ENCODE data around the gene PRDM13.

GRCh38 chr6:99604166-99605073 is 2.2 kb upstream of the PRDM13 start:
- TF ChIP-seq CTCF (IDR thresholded peaks at IDR 0.05; ENCODE audit: low read depth, low read length, missing input control) = no peak
- no peak for TF ChIP-seq JUND (IDR thresholded peaks at IDR 0.05)
- no peak for TF ChIP-seq REST (IDR thresholded peaks at IDR 0.05)
- no peak for TF ChIP-seq RAD21 (IDR thresholded peaks at IDR 0.05)

All from liver (tissue), 3 donors.